Measurements from ENCODE around the gene SGK2.

- TF ChIP-seq CTCF (IDR thresholded peaks at IDR 0.05; ENCODE audit: low read depth, low read length) = no peak
- TF ChIP-seq POLR2A (IDR thresholded peaks at IDR 0.05; ENCODE audit: extremely low read depth, insufficient read length) = no peak
These were observed 43.2 kb upstream of the SGK2 start for GRCh38 chr20:43515628-43516027.
